ENCODE measurements around the gene CHD2.
"Not testable (repeated sequence)": the region's sequence is repeated elsewhere in the genome, so short reads cannot be mapped to it uniquely, and the experiment has no call there.

Gene CHD2

DNA sequence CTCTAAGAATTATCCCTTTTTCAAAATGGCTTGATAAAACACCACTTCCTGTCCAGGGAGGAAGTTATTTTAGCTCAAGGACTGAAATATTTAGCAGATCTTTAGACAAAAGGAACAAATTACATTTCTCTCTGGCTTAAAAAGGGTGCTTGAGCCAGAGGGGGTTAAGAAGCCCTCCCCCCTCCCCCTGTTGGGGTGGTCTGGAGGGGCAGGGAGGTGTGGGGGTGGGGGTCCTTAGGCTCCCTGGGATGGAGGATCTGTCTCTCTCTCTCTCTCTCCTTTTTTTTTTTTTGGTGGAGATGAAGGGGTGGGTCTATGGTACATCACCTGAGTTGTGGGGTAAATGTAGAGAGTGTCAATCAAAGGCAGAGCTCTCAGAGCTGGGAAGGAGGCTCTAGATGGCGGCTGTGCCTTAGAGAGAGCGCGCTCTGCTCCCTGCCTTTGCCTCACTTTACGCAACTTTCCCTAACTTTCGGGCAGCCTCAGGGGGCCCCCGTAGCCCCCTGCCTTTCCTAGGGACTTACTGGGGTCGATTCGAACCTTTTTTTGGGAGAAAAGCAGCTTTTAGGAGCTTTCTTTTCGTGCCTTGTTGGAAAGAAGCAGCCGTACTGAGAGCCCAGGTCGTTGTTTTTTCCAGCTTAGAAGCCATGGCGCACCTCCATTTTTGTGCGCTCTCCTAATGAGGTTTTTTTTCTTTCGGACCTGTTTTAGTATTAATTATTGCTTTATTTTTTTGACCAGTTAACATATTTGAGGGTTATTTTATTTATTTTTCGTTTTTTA lies at the start of gene CHD2:
TSS of gene CHD2 (plus strand) at position 377 of the 783 bp plus-strand sequence. CDS start 914 bp downstream, outside the sequence.
- peak; percentile 38 for DNase-seq (ENCODE audit: low read depth)

DNA sequence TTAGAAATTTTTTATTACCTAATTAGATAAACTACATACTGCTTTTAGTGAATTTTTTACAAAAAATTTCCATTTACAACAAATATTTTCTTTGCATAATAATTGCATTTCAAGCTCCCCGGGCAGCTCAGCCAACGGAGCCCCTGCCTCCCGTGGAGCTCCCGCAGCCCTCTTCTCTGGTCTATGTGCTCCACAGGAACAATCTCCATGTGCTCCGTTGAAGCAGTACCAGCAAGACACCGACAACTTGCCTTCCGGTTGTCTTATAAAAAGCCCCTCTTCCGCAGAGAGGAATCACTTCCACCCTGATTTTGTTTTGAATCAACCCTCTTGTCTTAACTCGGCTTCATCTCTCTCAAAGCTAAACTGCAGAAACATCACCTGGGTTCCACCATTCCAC lies 46.9 kb upstream of the CHD2 start:
- no peak for DNase-seq (ENCODE audit: low read depth)

- DNase-seq (ENCODE audit: low read depth): no peak
Measured at GRCh38 chr15:92861742-92862141, 38.4 kb upstream of the CHD2 start.

DNA sequence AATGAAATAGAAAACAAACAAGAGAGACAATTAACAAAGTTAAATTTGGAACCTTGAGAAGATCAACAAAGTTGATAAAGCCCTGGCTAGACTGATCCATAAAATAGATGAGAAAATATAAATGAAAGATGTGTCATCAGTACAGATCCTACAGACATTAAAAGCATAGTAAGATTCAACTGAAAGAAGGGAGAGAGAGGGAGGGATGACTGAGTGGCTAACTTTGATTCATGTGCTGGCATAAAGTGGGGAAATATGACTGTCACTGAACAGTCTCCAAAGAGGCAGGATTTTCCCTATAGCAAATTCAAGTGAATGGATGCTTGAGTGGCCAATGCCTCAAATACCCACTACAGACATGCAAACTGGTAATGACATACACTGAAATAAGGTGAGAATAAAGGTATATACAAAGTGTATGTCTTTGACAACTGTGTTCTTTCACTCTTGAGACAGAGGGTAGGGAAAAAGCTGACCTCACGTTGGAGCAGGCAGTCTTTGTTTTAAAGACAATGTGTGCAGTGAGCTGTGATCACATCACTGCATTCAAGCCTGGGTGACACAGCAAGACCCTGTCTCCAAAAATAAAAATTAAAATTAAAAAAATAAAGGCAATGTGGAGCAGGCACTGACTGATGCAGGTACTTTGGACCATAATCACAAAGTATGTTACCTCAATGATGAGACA lies 35.9 kb upstream of the CHD2 start:
- no peak for DNase-seq (ENCODE audit: low read depth)

DNA sequence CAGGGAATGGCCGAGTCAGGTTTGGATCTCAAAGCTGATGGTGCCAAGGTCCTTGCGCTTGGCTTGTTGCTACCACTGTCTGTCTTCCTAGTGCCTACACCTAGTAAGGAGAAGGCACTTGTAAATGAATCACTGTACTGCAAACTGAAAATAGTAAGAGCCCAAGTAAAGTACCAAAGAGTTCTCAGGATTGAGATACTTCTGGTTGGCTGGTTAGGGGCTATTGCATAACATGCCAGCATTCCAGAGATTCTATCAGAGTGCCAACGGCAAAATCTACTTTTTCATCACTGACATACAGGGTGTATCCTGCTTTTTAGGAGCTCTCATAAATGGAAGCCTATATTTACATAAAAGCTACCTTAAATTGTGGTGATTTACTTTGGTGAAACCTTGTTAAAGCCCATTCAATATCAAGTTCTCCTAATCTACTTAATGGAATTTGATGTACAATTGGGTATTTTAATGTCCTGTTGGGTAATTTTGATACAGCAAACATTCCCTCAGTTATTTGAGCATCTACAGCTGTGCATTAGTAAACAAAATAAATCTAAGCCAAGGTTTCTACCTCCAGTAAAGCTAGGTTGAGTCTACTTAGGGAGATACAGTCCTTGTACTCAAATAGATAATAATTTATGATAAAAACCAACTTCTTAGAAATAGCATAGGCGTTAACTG lies 30.7 kb upstream of the CHD2 start:
- no peak for DNase-seq (ENCODE audit: low read depth)

GRCh38 chr15:92870010-92870591 lies 30.0 kb upstream of the CHD2 start:
- no peak for DNase-seq (ENCODE audit: low read depth)

GRCh38 chr15:92872967-92873366 lies 27.2 kb upstream of the CHD2 start:
- not testable (repeated sequence) for DNase-seq (ENCODE audit: low read depth)

- DNase-seq (ENCODE audit: low read depth): no peak
Measured at GRCh38 chr15:92877000-92877399, 23.1 kb upstream of the CHD2 start.

GRCh38 chr15:92877416-92877815 lies 22.7 kb upstream of the CHD2 start:
- no peak for DNase-seq (ENCODE audit: low read depth)

DNA sequence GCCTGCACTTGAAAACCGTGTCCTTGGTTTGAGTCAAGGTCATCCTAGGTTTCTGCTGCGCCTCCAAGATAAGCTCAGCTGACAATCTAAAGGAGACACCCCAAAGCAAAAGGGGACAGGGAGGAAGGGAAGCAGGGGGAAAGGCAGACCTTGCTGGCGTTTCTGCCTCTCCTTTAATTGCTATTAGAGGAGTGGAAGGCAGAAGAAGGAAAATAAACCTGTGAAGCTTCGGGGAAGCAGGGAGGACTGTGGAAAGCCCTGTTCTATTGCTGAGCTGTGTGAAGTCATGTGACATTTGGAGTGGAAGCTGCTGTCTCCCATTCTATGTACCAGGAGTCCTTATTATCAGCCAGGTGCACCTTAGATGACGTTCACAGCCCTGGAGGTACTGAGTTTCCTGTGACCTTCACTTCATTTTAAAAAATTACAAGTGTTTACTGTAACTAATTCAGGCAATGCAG lies 21.5 kb upstream of the CHD2 start:
- DNase-seq (ENCODE audit: low read depth): no peak

DNA sequence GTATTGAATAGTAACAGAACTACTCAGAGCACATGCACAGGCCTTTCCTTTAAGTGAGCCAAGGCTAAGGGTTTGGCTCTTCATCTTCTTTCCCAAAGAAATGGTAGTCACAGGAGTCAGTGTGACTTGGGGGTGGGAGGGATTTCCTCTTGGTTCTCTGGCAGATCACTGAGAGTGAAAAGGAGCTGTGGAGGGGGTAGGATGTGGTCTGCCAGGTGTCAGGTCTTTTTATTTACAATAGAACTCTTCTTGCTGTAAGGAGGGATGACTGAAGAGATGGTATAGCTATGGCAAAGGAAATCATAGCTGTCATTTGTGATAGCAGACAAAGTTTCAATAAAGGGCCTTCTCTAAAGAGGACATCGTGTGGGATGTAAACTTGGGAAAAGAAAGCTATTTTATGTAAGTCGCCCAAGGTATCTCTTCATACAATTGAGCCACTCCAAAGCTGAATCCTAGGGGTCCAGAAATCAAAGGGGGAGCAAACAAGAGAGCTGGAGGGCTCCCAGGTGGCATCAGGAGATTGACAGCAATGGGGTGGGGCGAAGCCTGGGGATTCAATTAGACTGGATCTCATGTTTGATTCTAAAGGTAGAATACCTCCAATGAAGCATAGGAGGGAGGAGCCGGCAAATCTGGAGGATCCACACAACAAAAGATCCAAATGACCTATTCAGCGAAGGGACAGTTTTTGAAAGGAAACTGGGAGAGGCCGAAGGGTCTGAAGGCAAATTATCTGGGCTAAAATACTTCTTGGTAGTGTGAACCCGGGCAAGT lies 20.0 kb upstream of the CHD2 start:
- DNase-seq (ENCODE audit: low read depth): no peak

DNA sequence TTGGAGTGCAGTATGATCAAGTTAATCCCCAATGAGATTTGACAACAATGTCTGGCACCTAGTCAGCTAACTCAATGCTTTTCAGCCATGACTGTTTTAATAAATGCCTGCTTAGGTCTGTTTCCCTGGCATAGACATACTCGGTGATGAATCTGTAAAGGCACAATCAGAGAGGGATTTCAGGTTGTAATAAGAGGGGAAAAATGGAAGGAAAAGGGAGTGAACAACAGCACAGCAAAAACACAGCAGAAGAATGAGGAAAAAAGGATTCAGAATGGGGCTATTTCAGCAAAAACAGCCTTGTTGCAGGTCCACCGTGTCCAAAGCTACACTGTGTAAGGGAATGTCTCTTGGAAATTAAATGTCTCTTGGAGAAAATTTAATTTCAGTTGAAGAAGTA lies 19.3 kb upstream of the CHD2 start:
- no peak for DNase-seq (ENCODE audit: low read depth)

GRCh38 chr15:92881211-92881754 lies 18.8 kb upstream of the CHD2 start:
- no peak for DNase-seq (ENCODE audit: low read depth)

DNA sequence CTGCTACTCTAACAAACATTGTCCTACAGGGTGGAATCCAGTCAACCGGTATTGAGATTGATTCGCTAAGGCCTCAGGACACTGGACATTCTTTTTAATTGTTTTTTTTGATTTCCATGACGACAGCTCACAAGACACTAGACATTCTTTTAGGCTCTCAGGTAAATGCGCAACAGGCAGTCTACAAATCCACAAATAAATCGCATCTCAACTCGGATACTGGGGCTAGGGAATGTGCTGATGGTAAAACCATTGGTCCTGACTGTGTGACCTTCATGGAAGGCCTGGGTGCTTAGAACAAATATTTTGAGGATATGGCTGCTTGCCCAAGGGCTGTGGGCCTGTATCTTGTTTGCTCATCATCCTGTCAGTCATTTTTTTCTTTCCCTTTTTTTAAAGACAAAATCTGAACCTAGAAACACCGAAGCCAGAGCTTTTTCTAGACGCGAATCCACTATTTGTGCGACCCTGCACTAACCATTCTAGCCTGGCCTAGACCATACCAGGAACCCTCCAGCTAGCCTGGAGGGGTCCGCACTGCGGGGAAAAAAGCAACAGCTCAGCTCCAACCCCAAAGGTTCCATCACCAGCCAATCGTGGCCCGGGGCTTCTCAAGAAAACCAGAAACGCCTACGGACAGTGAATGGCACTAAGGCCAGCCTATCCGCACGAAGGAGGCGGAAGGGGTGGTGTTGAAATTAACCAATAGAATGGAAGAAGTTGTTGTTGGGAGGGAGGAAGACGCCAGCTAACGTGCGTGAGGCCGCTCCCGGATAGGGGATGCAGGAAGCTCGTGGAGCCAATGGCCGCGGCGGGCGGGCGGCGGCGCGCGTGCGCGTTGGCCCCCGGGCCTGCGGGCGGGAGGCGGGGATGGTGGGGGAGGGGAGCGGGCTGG lies 18.1 kb upstream of the CHD2 start:
- DNase-seq (ENCODE audit: low read depth): peak; percentile 96

DNA sequence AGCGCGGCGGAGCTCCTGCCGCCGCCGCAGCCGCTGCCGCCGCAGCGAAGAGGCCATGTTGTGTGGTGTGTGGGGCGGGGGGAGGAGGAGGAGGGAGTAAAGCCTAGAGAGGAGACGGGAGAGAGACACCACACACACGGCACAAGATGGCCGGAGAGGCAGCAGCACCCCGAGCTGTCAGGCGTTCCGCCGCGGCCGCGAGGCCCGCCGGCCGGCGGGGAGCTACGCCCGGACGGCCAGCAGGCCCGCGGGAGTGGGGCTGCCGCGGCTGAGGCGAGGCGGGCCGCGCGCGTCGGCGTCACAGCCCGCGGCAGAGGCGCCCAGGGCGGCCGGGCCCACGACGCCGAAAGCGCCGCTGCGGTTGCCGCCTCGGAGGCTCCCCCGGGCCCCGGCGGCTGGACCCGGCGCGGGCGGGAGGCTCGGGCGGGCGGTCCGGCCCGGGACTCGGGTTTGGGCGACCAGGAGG lies 17.4 kb upstream of the CHD2 start:
- no peak for DNase-seq (ENCODE audit: low read depth)

DNA sequence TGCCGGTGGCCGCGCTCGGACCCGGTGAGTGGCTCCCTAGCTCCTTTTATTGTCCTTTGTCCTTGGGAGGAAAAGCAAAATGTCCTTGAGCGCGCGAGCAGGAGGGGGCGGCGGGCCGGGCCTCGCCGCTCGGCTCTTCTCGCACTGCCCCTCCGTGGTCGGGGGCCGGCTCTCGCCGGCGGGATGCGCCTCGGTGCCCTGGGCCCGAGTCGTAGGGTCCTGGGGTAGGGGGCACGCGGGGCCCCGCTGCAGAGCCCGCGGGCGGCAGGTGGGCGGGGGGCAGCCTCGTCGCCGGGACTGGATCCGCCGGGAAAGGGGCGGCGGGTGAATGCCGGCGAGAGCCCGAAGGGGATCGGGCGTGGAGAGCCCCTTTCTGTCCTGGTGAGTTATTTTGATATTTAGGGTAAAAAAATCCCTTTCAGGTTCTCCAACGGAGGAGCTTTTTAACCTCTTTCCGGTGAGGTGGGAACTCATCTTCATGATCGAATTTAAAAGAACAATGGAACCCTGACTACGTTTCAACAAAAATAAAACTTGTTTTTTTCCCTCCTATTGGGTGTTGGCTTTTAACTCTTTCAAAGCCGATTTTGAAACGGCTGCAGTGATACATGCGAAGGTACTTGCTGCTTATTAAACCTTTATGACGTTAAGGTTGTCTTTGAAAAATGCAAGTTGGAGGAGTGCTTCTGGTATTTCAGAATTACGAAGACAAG lies 16.8 kb upstream of the CHD2 start:
- DNase-seq (ENCODE audit: low read depth): no peak

- DNase-seq (ENCODE audit: low read depth): no peak
Measured at GRCh38 chr15:92883876-92884435, 16.2 kb upstream of the CHD2 start.

- no peak for DNase-seq (ENCODE audit: low read depth)
Measured at GRCh38 chr15:92884436-92885223, 15.5 kb upstream of the CHD2 start.
